Activated T-helper 2 cell treated with anti-CD3 and anti-CD28 coated beads, Interferon-gamma antibody, Interleukin-2, Interleukin-4, amounts not matched to agents 10 μg/mL and 5 μg/mL and 100 μg/mL, durations not matched to agents 14 hours and 24 hours and 36 hours (primary cell): ENCODE data around the gene MPI. TPM values are rescaled to one million over a fixed set of nuclear protein-coding genes. Genes with fewer than 3 reads are reported as not detected.

Experiments used
- DNase-seq: peaks from one replicate; pipeline ENCODE4 v3.0.0; 2021; ENCODE audit warnings: low spot score
- H3K27ac Mint-ChIP-seq: one replicate; pipeline ENCODE4 v1.8.0; 2021; ENCODE audit warnings: mixed read lengths
- H3K27me3 Mint-ChIP-seq: one replicate; pipeline ENCODE4 v1.8.0; 2021; ENCODE audit warnings: low read depth, mixed read lengths
- H3K36me3 Mint-ChIP-seq: one replicate; pipeline ENCODE4 v1.8.0; 2021; ENCODE audit warnings: low read depth, mixed read lengths
- H3K4me1 Mint-ChIP-seq: one replicate; pipeline ENCODE4 v1.8.0; 2021; ENCODE audit warnings: low read depth, mixed read lengths
- H3K4me3 Mint-ChIP-seq: one replicate; pipeline ENCODE4 v1.8.0; 2021; ENCODE audit warnings: low read depth, mild to moderate bottlenecking, moderate library complexity, mixed read lengths
- H3K9me3 Mint-ChIP-seq: one replicate; pipeline ENCODE4 v1.8.0; 2021; ENCODE audit warnings: mixed read lengths
- intact Hi-C: fragments of 100-400 bp; cut with micrococcal nuclease; formaldehyde crosslinking; loops from one replicate; pipeline ENCODE4 v1.15.1; 2023
- total RNA-seq: library from RNA; stranded (reverse); gene quantifications from 2 replicates; pipeline ENCODE4 v1.2.3, GENCODE V29; 2022

Gene MPI, protein sequence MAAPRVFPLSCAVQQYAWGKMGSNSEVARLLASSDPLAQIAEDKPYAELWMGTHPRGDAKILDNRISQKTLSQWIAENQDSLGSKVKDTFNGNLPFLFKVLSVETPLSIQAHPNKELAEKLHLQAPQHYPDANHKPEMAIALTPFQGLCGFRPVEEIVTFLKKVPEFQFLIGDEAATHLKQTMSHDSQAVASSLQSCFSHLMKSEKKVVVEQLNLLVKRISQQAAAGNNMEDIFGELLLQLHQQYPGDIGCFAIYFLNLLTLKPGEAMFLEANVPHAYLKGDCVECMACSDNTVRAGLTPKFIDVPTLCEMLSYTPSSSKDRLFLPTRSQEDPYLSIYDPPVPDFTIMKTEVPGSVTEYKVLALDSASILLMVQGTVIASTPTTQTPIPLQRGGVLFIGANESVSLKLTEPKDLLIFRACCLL
- 66.3 and 71.6 TPM in 2 replicates for total RNA-seq

DNA sequence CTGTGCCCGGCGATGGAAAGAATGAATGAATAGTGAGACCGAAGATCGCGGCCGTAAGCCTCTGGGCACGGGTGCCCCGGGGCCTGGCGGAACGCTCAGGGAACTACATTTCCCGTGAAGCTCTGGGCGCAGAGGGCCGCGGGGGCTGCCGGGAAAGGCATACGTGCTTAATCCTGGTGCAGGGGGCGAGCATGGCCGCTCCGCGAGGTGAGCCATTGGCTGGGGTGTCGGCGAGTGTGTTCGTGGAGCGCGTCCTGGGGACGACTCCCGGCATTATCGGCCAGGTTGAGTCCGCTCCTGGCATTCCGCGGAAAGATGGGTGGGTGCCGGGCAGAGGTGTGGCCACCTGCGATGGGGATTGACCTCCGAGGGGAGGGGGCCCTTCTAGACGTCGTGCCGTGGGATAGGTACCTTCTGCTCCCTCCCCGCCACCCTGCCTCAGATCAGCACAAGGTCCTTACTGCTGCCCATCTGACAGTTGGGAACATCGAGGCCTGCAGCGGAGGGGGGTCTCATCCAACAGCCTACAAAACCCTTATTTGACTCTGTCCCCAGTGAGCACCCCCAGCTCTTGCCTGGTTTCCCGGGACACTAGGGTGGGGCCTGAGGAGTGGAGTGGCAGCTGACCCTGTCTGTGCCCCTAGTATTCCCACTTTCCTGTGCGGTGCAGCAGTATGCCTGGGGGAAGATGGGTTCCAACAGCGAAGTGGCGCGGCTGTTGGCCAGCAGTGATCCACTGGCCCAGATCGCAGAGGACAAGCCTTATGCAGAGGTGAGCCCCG, at the start of gene MPI:
Gene MPI (plus strand): TSS at position 160 of the 782 bp plus-strand sequence. CDS start 32 bp downstream, at position 192.
- no peaks in the 10 kb centered on the region for H3K27me3 Mint-ChIP-seq
- no peaks in the 10 kb centered on the region for H3K9me3 Mint-ChIP-seq
- peaks cover 36% of the 10 kb centered on the region for H3K4me1 Mint-ChIP-seq
- intact Hi-C loops, result loop anchor here (1.0 to 2.0 kb wide), 3 partner anchors 17 to 45 kb away; partner anchors contain the start of genes FAM219B and SCAMP2
- peak within 1 kb of the TSS; percentile 82 for H3K4me3 Mint-ChIP-seq
- DNase-seq, result peak; percentile 82
- peak within 1 kb of the TSS; percentile 81 for H3K27ac Mint-ChIP-seq
- H3K36me3 Mint-ChIP-seq, result peaks cover 37% of the 10 kb centered on the region

GRCh38 chr15:74840851-74841775, 48.7 kb upstream of the MPI start:
- Mint-ChIP-seq H3K4me3 (peak overlapping the region; percentile 71), H3K27ac (peak overlapping the region; percentile 16), H3K9me3 (no peaks in the 10 kb centered on the region), H3K4me1 (peaks cover 36% of the 10 kb centered on the region), H3K27me3 (no peaks in the 10 kb centered on the region), H3K36me3 (peaks cover 32% of the 10 kb centered on the region)
- no peak for DNase-seq
- intact Hi-C loops, result loop anchor here (5.0 kb wide), 1 partner anchor 96 kb away; the partner anchor contains the start of gene COX5A

DNA sequence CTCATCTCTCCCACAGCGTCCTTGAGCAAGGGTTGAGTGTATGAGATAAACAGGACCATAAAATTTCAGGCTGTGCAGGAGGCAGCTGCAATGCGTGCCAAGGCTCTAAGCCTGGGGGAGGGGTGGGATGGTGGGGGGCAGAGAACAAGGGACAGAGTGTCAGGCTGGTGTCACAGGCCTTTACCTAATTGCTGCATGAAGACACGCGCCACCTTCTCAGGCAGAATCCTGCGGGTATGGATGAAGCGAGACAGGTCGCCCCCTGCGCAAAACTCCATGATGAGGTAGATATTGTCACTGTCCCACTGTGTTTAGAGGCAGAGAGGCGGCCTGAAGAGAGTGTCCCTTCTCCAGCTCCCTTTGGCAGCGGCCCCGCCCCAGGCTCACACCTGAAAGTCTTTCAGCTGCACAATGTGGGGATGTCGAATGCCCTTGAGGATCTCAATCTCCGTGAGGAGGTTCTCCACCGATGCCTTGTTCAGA, 47.9 kb upstream of the MPI start:
- intact Hi-C loops, result loop anchor here (2.0 to 5.0 kb wide), 2 partner anchors 71 to 95 kb away; partner anchors contain the start of gene COX5A
- Mint-ChIP-seq H3K27me3 (no peaks in the 10 kb centered on the region), H3K4me1 (peaks cover 38% of the 10 kb centered on the region), H3K27ac (peak overlapping the region; percentile 26), H3K4me3 (peak overlapping the region; percentile 89), H3K36me3 (peaks cover 31% of the 10 kb centered on the region), H3K9me3 (no peaks in the 10 kb centered on the region)
- DNase-seq, result no peak

- peaks cover 38% of the 10 kb centered on the region for H3K36me3 Mint-ChIP-seq
- intact Hi-C loops, result loop anchor here (2.0 to 5.0 kb wide), 2 partner anchors 72 to 94 kb away; partner anchors contain the start of gene COX5A
- no peaks in the 10 kb centered on the region for H3K9me3 Mint-ChIP-seq
- H3K27ac Mint-ChIP-seq, result peak within 1 kb of the TSS; percentile 92
- H3K4me3 Mint-ChIP-seq, result peak within 1 kb of the TSS; percentile 89
- no peaks in the 10 kb centered on the region for H3K27me3 Mint-ChIP-seq
- DNase-seq, result peak; percentile 91
- peaks cover 38% of the 10 kb centered on the region for H3K4me1 Mint-ChIP-seq
Observed at GRCh38 chr15:74842581-74843444, 47.0 kb upstream of the MPI start, which contains the start of gene ULK3. Gene ULK3 (minus strand): TSS chr15:74843156. CDS start chr15:74843105, 51 bp downstream.

DNA sequence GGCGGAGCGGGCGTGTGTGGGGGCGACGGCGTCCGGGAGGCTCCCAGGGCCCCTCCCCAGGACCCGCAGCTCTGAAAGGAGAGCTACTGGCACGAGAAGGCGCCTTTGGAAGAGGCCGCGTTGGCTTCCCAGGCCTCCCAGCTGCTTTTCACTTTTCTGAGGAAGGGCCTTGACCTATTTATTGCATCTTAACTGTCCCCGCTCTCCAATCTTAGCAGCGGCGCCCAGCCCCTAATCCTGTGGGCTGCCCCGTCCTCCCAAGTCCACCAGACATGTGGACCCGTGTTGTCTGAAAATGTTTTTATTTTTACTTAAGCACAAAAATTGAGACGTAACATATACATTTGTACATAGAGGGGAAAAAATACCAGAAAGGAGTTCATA, 46.4 kb upstream of the MPI start:
- no peaks in the 10 kb centered on the region for H3K9me3 Mint-ChIP-seq
- H3K27ac Mint-ChIP-seq, result peak overlapping the region; percentile 92
- peaks cover 38% of the 10 kb centered on the region for H3K4me1 Mint-ChIP-seq
- DNase-seq, result no peak
- intact Hi-C loops, result loop anchor here (2.0 to 5.0 kb wide), 2 partner anchors 73 to 94 kb away; partner anchors contain the start of gene COX5A
- H3K27me3 Mint-ChIP-seq, result no peaks in the 10 kb centered on the region
- peaks cover 43% of the 10 kb centered on the region for H3K36me3 Mint-ChIP-seq
- H3K4me3 Mint-ChIP-seq, result peak overlapping the region; percentile 81

- Mint-ChIP-seq H3K9me3 (no peaks in the 10 kb centered on the region), H3K4me1 (peaks cover 38% of the 10 kb centered on the region), H3K27ac (peak overlapping the region; percentile 92), H3K27me3 (no peaks in the 10 kb centered on the region), H3K36me3 (peaks cover 48% of the 10 kb centered on the region), H3K4me3 (peak overlapping the region; percentile 81)
- DNase-seq, result no peak
- intact Hi-C loops, result loop anchor here (2.0 to 5.0 kb wide), 6 partner anchors 55 to 107 kb away; partner anchors contain the start of gene COX5A
Observed at GRCh38 chr15:74843891-74844299, 45.9 kb upstream of the MPI start.

GRCh38 chr15:74844319-74845207, 45.3 kb upstream of the MPI start:
- intact Hi-C loops, result loop anchor here (1.0 to 5.0 kb wide), 7 partner anchors 29 to 106 kb away; partner anchors contain the start of genes COX5A and SCAMP2
- no peak for DNase-seq
- Mint-ChIP-seq H3K27me3 (no peaks in the 10 kb centered on the region), H3K36me3 (peaks cover 50% of the 10 kb centered on the region), H3K4me1 (peaks cover 38% of the 10 kb centered on the region), H3K27ac (peak overlapping the region; percentile 92), H3K9me3 (no peaks in the 10 kb centered on the region), H3K4me3 (peak overlapping the region; percentile 18)

GRCh38 chr15:74845208-74845568, 44.7 kb upstream of the MPI start:
- intact Hi-C loops, result loop anchor here (1.0 to 2.0 kb wide), 6 partner anchors 28 to 106 kb away; partner anchors contain the start of gene SCAMP2
- Mint-ChIP-seq H3K36me3 (peaks cover 51% of the 10 kb centered on the region), H3K4me3 (peak overlapping the region; percentile 18), H3K9me3 (no peaks in the 10 kb centered on the region), H3K27ac (peak overlapping the region; percentile 92), H3K27me3 (no peaks in the 10 kb centered on the region), H3K4me1 (peaks cover 38% of the 10 kb centered on the region)
- DNase-seq, result peak; percentile 60

GRCh38 chr15:74845581-74845980, 44.3 kb upstream of the MPI start:
- intact Hi-C loops, result loop anchor here (1.0 to 2.0 kb wide), 6 partner anchors 28 to 105 kb away; partner anchors contain the start of gene SCAMP2
- no peak for DNase-seq
- Mint-ChIP-seq H3K4me3 (peak overlapping the region; percentile 18), H3K27me3 (no peaks in the 10 kb centered on the region), H3K27ac (peak overlapping the region; percentile 92), H3K9me3 (no peaks in the 10 kb centered on the region), H3K4me1 (peaks cover 38% of the 10 kb centered on the region), H3K36me3 (peaks cover 51% of the 10 kb centered on the region)

GRCh38 chr15:74847432-74847831, 42.4 kb upstream of the MPI start:
- H3K4me3 Mint-ChIP-seq, result no peak overlapping the region
- no peaks in the 10 kb centered on the region for H3K9me3 Mint-ChIP-seq
- no peak overlapping the region for H3K27ac Mint-ChIP-seq
- DNase-seq, result no peak
- peaks cover 54% of the 10 kb centered on the region for H3K36me3 Mint-ChIP-seq
- no peaks in the 10 kb centered on the region for H3K27me3 Mint-ChIP-seq
- peaks cover 24% of the 10 kb centered on the region for H3K4me1 Mint-ChIP-seq
- intact Hi-C loops, result no loop called here
